HG03060 (cell line): ENCODE data around the gene NRG2.

Source experiments
- ATAC-seq: cut with Tn5 transposase; IDR thresholded peaks from one replicate; pipeline ENCODE4 v1.9.1; 2021; ENCODE audit warnings: low read depth, moderate number of reproducible peaks; ENCODE audit not compliant: unreplicated experiment

Gene NRG2

DNA sequence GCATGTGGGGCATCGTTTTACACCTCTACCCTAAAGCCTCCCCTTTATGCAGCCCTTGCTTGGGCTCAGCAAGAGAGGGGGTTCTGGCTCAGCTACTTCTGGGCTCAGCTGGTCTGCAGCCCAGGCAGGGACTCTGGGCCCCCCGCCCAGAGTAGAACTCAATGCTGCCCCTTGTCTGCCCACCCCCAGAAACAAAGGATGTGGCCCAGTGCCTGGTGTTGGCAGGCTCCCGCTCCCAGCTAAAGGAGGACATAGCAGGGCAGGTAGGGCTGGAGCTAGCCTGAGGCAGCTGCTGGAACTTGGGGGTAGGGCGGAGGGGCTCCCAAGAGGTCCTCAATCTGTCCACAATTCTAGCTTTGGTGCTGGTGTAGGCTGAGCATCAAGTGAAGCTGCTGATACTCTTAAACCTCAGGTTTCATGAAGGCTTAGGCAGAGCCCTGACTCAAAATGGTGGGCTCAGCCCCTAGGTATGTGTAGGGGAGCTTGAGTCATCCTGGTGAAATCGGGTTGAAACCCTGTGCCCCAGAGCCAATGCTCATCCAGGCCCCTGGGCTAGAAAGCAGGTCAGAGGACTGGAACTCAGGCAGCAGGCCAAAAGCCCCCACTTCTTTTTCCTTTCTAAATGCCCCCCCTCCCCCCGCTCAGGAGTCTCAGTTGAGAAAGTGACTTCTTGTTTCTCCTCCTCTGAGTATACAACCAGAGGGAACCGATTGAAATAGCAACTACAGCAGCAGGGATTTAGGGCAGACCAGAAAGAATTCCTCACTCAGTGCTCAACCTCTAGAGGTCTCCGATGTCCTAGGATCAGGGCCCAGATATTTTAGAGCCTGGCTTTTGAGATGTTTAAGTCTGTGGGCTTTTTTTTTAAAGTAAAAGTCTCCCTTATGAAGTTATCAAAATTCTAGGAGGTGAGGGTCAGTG, 236.1 kb downstream of the NRG2 start:
- ATAC-seq = no peak

GRCh38 chr5:139806111-139806510, 237.0 kb downstream of the NRG2 start:
- no peak for ATAC-seq

- no peak for ATAC-seq
Measured at GRCh38 chr5:139805545-139805944, 237.6 kb downstream of the NRG2 start.

DNA sequence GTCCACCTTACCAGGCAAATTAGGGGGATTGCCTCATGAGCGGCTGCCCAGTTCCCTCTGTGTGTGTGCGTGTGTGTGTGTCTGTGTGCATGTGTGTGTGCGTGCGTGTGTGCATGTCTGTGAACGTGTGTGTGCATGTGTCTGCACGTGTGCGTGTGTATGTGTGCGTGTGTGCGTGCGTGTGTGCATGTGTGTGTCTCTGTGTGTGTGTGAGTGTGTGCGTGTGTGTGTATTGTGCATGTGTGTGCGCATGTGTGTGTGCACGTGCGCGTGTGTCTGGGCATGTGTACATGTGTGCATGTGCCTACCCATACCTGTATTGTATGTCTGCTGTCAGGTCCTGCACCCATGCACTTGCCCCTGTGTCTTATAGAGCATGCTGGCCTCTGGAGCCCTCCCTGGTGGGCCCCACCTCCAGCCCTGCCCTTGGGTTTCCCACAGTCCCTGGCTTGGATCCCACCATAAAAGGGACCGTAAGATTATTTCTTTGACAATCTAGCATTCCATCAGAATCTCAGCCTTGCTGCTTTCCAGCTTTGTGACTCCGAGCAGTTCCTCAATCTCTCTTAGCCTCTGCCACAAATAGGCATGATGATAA, 238.2 kb downstream of the NRG2 start:
- no peak for ATAC-seq

DNA sequence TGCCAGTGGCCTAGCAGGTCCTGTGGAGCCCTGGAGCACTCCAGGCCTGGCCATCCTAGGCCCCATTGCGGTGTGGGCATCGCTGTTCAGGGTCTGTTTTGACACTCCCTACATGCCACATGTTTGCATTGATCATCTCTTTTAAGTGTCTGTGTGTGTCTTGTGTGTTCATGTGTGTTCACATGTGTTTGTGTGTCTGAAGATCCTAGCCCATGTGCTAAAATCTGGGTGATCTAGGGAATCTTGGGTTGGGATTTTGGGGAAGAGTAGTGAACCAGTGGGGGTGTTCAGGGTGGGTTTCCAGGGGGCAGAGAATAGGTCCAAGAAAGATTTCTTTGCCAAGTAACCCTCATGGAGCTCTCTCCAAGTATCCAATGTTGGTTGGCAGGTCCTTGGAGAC, 239.1 kb downstream of the NRG2 start:
- no peak for ATAC-seq

- ATAC-seq = no peak
Measured at GRCh38 chr5:139799359-139799758, 243.7 kb downstream of the NRG2 start.

DNA sequence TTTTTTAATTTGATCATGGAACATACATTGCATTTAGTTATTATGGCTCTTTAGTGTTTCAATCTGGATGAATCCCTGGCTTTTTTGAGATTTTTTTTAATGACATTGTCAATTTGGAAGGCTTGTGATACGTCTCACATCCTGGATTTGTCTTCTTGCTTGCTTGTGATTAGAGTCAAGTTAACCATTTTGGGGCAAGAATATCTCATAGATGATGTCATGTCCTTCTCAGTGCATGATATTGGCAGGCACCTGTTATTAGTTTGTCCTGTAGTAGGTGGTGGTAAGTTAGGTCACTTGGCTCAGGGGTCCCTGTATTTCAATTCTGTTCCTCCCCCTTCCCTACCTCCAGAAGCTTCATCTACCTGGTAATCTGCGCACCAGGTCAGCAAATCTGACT, 244.2 kb downstream of the NRG2 start:
- ATAC-seq = no peak

GRCh38 chr5:139797856-139798510, 245.1 kb downstream of the NRG2 start:
- ATAC-seq = no peak

DNA sequence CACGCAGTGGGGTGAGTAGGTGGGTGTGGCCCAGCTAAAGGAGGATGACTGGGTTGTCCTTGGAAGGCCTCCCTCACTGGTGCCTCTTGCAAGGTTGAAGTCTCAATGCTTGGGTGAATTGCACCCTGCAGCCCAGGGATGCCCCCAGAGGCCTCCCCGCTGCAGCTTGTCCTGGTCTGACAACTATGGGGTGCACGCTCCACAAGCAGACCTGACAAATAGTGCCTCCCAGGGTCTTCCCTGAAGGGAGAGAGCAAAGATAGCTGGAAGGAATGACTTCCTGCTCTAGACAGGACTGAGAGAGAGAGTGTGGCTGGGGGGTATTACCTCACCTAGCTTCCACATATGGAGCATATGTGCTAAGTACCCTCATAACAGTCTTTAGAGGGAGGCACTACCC, 245.8 kb downstream of the NRG2 start:
- ATAC-seq = no peak
